NCI-H1048 (cell line): Measurements from ENCODE around the gene RIPOR2.

Experiments used
- DNase-seq: peaks from one replicate; lab custom pipeline; 2025; lab: John Stamatoyannopoulos, UW

RIPOR2 gene

DNA sequence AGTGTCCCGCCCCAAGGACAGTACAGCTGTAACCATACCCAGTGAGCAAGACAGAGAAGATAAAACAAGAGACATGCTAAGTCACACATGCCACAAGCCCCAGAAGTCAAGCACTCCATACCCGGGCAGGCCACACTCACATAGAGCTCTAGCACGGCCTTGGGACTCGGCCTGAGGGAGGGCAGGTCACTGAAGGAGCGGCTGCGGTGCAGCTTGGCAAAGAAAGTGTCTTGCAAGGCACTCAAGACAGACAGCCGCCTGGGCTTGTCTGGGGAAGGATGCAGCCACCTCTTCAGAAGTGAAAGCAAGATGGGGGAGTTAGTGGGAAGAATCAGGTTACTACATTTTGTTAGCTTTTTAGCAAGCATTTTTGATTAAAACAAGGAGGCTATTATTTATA lies 88.4 kb downstream of the RIPOR2 start:
- DNase-seq, result no peak

DNA sequence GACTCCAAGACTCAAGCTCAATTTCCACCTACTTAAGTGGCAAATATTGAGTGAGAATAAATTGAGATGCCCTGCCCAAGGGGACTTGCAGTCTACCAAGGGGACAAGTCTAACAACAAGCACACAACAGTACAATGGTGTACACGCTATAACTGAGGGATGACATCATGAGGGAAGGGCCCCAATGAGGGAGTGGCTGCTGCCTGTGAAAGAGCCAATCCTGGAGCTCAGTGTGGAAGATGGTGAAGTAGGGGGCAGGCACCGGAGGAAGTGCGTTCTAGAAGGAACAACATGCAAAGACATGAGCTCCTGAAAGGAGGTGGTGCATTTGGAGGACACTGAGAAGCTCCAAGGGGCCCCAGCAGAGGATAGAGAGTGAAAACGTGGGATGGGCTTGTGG lies 90.2 kb downstream of the RIPOR2 start:
- no peak for DNase-seq

DNA sequence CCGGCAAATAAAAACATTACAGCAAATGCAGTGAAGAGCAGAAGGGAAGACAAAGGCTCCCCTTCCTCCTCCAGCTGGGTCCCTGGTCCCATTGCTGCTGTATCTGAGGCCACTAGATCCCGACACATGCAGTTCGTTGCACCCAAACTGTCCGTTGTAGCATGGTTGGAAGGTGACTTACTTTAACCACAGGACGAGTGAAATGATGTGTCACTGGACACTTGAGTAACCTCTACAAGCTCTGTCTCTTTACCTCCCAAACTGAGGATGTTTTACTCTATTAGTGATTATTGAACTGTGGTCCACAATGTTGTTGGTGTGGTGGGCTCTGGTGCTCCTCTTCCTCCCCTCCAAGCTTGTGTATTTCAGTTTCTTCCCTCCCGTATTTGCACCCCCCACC lies 90.9 kb downstream of the RIPOR2 start:
- DNase-seq, result no peak

DNA sequence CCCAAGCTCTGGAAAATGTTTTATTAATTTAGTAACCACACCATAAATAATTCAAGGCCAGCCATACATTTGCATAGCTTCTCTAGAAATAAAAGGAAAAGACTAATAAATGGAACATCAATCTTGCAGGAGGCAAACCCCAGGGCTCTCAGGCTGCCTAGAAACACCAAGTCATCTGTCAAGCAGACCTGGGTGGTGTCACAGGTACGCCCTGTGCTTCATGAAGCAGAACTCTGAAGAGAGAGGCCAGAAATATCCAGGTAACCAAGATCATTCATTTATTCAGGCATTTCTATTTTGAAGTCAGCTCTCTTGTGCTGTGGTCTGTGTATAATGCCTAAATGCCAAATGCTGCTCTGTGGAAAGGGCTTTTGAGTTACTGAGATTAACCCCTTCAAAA lies 91.7 kb downstream of the RIPOR2 start:
- no peak for DNase-seq

DNA sequence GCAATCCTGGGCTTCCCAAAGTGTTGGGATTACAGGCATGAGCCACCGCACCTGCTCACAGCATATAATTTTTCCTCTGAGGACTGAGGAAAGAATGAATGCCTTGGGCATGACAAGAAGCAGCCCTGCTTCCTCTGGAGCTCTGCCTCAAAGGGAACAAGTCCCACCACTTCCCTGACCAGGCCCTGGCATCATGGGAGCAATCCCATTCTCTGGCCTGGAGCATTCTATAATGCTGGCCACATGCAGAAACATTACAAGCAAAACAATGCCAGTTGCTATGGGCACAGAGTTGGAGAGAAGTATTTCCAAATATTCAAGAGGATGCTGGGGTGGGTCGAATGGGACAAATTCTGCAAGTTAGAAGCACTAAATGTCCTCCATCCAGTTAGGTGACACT lies 95.6 kb downstream of the RIPOR2 start:
- no peak for DNase-seq

DNA sequence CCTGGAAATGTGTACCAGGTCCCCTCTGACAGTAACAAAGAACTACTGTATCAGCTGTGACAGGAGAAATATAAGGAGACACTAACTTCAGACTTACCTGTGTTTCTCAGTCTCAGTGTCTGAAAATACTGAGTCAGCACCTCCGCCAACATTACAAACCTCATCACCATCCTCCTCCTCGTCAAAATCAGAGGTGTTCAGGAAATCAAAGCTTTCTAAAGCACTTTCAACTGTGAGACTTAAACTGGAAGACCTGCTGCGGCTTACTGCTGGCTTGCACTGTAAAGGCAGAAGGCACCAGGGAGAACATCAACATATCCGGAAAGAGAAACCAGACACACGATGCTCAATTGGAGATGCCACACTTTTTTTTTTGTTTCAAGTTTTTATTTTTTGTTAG lies 96.8 kb downstream of the RIPOR2 start:
- no peak for DNase-seq

DNA sequence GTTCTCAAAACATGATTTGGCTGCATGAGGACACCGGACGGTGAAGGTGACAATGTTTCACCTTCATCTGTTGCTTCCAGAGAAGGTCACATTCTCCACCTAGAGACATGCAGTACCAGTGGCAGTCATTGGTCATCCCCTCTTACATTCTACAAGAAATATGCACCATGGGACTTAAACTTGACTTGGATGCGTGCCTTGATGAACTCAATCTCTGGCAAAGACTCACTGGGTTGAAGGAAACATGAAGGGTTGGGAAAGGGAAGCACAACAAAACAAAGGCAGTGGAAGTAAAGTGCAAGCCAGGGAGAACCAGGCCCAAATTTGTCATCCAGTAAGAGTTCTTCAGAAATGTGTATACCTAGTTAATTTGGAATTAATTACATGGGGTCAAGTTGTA lies 97.7 kb downstream of the RIPOR2 start:
- DNase-seq, result no peak

DNA sequence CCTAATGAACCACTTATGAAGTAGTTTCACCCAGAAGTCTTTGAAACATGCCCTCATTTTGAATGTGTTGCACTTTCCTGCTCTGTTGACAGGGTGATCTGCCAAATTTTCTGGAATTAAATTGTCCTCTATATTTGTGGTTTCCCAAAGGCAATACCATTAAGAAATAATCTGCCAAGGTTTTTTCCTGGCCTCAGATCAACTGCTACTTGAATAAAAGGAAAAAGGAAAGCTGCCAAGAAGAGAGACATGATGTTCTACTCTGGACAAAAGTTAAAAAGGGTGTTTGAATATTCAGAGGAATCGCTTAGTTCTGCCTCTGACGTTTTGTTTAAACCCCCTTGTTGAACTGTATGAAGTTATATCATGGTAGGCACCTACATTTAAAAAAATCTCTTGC lies 99.7 kb downstream of the RIPOR2 start:
- DNase-seq, result no peak

DNA sequence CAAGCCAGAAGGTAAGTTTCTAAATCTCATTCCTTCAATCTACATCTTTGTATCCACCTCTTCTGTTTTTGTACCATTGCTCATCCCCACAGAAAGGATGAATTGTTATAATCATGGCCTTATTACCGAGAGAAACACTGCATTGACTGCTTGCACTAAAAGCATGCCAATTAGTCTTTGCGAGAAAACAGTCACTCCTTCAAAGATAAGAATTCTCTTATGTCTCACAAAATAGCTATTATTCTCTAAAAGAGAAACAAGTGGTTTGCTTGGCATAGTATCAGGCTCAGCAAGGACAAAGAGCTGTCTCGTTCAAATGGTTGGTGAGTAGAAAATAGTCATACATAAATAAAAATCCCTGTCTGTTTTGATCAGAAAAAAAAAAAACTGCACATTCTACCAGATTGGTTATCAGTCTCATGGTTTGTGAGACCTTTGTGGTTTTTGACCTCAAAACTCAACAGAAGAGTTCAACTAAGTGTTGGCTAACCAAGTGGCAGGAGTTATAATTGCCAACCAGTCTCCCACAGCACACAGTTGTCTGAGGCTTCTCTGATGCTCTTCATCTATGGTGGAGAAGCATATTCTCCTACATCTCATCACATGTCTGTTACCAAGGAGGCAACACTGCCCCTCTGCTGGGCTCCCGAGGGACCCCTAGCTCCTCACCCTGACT lies 101.9 kb downstream of the RIPOR2 start:
- no peak for DNase-seq

DNA sequence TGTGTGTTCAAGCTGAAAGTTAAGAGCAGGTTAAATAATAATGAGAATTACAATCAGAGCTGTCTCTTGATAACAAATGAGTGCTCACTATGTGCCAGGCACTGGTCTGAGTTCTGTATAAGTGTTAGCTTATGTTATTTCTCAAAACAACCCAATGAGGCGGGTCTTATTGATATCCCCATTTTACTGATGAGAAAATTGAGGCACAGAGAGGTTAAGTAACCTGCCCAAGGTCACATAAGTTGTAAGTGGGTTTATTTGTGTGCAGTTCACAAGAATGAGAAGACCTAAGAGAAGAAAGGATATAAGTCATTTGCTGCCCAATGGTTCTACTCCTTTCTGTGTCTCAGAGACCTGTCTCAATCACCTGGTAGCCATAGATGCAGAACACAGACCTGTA lies 103.0 kb downstream of the RIPOR2 start:
- DNase-seq, result no peak

DNA sequence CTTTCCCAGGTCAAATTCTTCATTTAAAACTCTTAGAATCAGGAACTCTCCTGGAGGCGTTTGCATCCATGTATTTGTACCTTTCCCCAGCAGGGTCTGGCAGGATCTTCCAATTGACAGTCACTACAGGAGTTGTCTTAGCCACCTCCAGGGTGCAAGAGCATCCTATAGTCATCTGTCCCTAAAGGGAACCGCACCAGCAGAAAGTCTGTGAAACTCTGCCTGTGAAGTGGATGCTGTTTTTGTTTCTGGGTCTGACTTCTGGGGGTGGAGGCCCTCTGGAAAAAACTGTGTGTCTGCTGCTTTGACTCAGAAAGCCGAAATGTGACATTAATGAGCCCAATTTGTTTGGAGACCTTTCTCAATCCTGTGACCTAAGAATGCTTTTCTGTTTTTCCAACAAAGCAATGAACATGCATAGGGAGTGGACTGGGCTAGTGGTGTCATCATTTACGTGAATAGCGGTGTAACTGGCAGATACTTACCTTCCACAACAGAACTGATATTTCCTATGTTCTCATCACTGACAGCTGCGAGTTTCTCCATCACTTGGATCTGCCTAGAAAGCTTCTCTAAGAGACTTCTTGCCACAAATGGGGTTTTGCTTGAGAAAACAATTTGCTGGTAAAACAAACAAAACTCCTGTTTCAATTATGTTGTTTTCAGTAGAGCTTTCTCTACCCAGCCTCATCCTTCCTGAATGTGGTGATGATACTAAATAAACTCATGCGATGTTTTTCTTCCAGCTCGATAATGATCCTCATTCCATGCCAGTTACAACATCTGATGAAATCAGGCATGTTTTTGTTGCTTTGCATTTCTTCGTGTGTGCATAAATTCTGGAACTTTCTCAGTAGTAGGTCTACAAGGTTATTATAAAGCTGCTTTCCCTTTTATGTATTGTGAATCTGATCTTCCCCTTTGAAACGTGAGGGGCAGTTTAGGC lies 103.7 kb downstream of the RIPOR2 start:
- no peak for DNase-seq

DNA sequence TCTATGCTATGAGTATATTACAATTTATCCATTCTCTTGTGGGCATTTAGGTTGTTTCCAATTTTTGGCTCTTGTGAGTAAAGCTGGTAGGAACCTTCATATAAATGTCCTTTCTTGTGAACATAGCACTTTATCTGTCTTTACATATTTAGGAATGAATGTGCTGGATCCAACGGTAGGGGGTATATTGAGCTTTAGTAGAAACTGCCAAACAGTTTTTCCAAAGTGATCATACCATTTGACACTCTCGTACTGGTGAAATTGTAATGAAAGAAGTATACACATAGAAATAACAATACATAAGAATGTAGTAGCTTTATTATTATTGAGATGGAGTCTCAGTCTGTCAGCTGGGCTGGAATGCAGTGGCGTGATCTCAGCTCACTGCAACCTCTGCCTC lies 106.1 kb downstream of the RIPOR2 start:
- DNase-seq, result no peak

DNA sequence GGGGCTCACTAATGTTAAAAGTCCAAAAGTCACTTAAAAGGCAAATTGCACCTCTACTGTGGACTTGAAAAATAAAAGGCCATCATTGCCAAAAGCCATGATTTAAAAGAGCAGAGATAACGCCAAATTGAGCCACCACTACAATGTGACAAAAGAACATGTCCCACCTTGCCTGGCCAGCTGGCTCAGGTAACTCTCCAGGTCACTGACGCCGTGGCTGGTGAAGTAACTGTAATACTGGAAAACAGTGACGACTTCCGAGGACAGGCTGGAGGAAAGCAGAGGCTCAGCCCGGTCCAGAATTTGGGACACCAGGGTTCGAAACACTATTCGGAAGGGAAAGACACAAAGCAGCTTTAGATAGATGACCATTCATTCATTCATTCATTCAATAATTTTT lies 107.8 kb downstream of the RIPOR2 start:
- no peak for DNase-seq

DNA sequence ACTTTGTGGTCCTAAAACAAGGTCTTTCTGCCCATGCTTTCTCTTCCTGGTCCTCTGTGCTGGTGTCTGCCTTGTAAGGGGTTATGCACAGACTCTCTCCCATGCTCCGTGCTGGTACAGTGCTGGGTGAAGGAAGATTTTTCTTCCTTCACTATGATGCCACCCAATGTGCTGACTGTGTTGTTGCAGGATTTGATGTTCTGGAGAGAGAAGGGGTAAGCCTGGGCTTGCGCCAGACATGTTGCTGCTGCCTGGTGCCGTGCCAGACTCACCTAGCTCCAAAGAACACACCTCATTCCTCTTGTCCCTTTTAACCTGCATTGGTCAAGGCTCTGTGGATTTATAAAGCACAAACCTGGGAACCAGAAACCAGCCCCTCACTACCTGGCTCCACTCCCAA lies 108.6 kb downstream of the RIPOR2 start:
- no peak for DNase-seq

DNA sequence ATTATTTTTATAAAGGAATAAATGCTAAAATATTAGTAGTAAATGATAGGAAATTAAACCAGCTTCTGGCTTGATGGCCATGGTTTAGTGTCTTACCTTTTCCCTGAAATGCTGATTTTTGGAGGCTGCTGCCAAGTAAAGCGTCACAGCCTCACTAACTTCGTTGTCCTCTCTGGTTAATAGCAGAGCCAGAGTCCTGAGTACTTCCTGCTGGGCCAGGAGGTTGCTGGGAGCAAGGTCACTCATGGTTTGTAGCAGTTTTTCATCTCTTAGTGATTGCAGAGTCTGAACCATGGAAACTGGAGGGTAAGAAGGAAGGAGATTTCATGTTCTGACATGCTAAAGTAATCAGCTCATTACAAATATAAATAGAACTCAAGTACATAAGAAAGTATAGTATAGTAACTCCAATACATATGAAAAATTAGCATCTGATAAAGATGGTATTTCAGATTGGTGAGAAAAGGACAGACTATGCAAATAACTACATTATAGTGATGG lies 110.6 kb downstream of the RIPOR2 start:
- no peak for DNase-seq

DNA sequence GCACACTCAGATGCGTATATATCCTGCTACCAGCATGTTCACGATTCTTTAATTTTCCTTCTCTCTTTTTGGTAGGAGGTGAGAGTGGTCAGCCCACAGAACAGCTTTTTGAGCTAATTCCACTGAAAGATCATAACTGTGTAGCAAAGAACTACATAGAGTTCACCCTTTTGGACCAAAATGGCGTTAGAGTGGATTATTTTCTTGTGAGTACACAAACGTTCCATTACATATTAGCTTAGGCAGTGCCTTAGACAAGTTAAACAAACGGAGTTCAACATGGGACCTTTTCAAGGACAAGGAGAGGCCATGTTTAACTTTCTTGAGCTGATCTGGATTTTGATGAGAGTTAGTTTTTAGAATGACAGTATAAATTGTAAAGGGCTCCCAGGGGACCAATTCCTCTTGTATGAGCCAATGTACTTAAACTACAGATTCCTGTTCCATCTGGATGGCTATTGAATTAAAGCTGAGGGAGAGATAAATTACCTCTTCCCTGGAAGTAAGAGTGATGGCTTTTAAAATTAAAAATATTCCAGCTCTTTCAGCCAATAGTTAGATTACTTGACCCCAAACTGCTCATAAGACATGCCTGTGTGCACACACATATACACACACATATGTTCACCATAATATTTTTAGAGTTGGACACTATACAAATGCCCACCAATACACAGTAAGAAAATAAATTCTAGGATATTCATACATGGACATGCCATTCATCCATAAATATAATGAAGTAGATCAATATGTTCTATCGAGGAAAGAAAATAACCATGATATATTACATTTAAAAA lies 111.4 kb downstream of the RIPOR2 start:
- no peak for DNase-seq

DNA sequence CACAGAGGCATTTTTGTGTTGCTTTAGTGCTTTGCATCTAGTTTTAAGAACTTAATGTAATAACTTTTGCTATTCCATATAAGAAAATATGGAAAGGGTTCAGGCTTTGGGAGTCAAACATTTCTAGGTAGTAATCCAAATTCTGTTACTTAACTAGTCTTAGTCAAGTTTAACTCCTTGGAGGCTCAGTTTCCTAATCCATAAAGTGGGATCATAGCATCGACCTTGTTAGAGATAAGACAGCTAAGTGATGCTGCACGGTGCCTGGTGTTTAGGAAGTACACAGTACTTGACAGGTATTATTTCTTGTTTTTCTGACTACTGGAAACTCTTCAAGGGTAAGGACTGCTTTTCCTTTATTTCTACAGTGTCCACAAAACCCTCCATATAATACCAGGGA lies 112.6 kb downstream of the RIPOR2 start:
- no peak for DNase-seq

DNA sequence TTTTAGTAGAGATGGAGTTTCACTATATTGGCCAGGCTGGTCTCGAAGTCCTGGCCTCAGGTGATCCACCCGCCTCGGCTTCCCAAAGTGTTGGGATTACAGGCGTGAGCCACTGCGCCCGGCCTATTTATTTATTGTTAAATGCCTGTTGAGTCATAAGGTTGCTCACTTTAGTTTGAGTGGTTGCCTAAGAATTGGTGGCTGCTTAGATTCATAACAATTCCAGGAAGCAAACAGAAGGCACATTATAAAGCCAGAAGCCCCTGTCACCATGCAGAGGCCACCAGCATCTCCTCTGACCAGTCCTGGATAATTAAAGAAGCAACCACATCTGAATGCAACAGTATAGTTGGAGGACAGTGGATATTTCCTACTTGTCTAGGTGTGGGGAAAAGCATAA lies 113.1 kb downstream of the RIPOR2 start:
- DNase-seq, result no peak

DNA sequence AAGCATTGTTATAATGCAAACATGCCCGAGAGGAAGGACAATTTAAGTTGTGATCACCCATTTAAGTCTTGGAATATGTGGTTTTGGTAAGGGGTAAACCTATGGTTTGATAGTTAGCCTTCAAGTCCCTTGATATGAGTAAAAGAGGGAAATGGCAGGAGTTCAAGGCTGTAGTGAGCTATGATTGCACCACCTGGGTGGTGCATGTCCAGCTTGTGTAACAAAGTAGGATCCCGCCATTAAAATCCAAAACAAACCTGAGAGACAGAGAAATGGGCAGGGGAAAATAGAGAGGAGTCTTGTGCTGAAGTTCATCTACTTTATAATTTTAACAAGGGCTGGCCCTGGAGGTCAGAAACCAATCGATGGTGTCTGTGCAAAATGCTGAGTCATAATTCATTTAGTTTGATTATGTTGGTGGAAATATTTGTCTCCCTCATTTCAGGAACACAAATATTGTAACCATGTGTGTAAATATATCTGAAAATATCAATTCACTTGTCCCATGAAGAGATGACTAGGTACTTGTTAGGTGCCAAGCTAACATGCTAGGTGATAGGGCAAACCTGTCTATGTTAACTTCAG lies 113.8 kb downstream of the RIPOR2 start:
- no peak for DNase-seq

DNA sequence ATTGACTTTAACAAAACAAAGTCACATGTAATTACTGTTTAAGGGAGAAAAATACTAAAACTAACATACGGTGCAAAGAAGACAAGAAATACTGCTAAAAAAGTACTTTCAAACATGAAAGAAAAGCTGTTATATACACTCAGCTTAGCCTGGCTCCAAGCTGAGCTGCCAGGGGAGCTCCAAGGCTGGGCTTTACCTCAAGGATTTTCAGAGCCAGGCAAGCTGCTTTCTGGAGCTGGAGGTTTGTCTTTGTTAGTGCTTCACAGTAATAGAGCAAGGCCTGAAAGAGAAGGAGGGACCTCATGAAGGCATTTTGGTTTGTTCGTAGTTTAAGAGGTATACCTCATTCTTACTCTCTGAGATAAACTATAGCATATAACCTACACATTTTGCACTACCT lies 117.4 kb downstream of the RIPOR2 start:
- no peak for DNase-seq

DNA sequence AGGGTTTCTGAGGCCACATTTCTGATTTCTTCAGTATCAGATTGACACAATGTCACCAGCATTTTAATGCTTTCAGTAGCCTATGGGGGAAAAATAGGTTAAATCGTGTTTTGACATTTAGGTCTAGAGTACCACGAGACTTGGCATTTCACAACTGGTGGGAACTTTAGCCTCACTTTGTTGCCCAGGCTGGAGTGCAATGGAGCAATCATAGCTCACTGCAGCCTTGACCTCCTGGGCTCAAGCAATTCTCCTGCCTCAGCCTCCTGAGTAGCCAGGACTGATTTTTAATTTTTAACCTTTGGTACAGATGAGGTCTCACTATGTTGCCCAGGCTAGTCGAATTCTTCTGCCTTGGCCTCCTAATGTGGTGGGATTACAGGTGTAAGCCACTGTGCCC lies 126.0 kb downstream of the RIPOR2 start:
- no peak for DNase-seq

DNA sequence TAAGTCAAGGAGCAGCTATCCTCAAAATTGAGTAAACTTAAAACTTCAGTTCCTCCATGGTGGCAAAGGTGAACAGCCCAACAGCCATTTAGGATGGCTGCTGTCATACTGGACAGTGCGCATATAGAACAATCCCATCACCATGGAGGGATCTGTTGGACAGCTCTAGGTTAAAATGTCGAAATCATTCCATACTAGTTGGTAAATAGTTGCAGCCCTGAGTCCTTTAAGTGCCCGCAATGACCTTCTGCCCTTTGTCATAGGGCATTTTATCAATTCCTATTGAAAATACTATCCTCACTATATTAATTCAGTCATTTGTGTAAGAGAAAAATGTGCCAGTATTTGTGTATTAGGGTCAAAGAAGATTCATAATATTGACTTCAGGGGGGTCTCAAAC lies 128.2 kb downstream of the RIPOR2 start:
- no peak for DNase-seq
